OCI-LY3 (cell line): ENCODE measurements around the gene CAMKK1.

ENCODE experiments used
- H2AFZ ChIP-seq: fragments of 200-600, 300-600 bp; shearing (Covaris generic); 2 replicates; pipeline ENCODE4 v1.6.0; 2014; ENCODE audit warnings: antibody characterized with exemption, low read depth, low read length
- H3K27ac ChIP-seq: fragments of 200-600, 300-600 bp; sonication (generic); 2 replicates; pipeline ENCODE4 v1.5.1; 2014; ENCODE audit warnings: mild to moderate bottlenecking, low read length, moderate library complexity, mixed read lengths
- H3K27me3 ChIP-seq: fragments of 200-600, 300-600 bp; sonication (generic); 2 replicates; pipeline ENCODE4 v1.6.1; 2014; ENCODE audit warnings: low read depth, low read length, mixed read lengths
- H3K36me3 ChIP-seq: fragments of 200-600, 300-600 bp; sonication (generic); replicated peaks from 2 replicates; pipeline ENCODE3; 2014; ENCODE audit warnings: low read depth, low read length, mixed read lengths
- H3K4me1 ChIP-seq: fragments of 300-600, 200-600 bp; sonication (generic); 2 replicates; pipeline ENCODE4 v1.6.1; 2014; ENCODE audit warnings: low read length, mixed read lengths
- H3K4me2 ChIP-seq: fragments of 200-600, 300-600 bp; sonication (generic); 2 replicates; pipeline ENCODE4 v1.6.1; 2014; ENCODE audit warnings: low read length, mixed read lengths
- H3K4me3 ChIP-seq: fragments of 300-600, 200-600 bp; sonication (generic); 2 replicates; pipeline ENCODE4 v1.5.1; 2014; ENCODE audit warnings: antibody characterized with exemption, mild to moderate bottlenecking, low read length, moderate library complexity
- H3K79me2 ChIP-seq: fragments of 300-600, 200-600 bp; shearing (Covaris generic); 2 replicates; pipeline ENCODE4 v1.6.1; 2014; ENCODE audit warnings: mild to moderate bottlenecking, low read length, mixed read lengths
- H3K9ac ChIP-seq: fragments of 300-600, 200-600 bp; shearing (Covaris generic); 2 replicates; pipeline ENCODE4 v1.6.0; 2014; ENCODE audit warnings: mild to moderate bottlenecking, low read length, moderate library complexity
- H3K9me3 ChIP-seq: fragments of 200-600, 300-600 bp; shearing (Covaris generic); 2 replicates; pipeline ENCODE4 v1.6.1; 2014; ENCODE audit warnings: low read length, mixed read lengths; ENCODE audit not compliant: insufficient read depth
- H4K20me1 ChIP-seq: fragments of 200-600, 300-600 bp; sonication (generic); 2 replicates; pipeline ENCODE4 v1.6.1; 2016; ENCODE audit warnings: low read length, mixed read lengths; ENCODE audit not compliant: insufficient read depth
- CTCF ChIP-seq: fragments of 200-600, 300-600 bp; sonication (generic); IDR thresholded peaks from 2 replicates; pipeline ENCODE4 v1.5.1; 2014; ENCODE audit warnings: antibody characterized with exemption, low read length, low read depth
- EZH2phosphoT487 ChIP-seq: fragments of 200-600 bp; shearing (Covaris generic); IDR thresholded peaks from 2 replicates; pipeline ENCODE4 v1.6.1; 2018; ENCODE audit warnings: antibody characterized with exemption, mixed run types, low read depth

The CAMKK1 gene

GRCh38 chr17:3870871-3871306 is 22.0 kb downstream of the CAMKK1 start:
- Histone ChIP-seq H3K79me2 (no peaks in the 10 kb centered on the region), H3K27me3 (no peaks in the 10 kb centered on the region), H3K9me3 (no peaks in the 10 kb centered on the region), H3K4me2 (no peak overlapping the region), H3K27ac (no peak overlapping the region), H2AFZ (no peak overlapping the region), H3K4me3 (no peak overlapping the region), H4K20me1 (no peaks in the 10 kb centered on the region), H3K9ac (no peak overlapping the region), H3K36me3 (no peaks in the 10 kb centered on the region), H3K4me1 (peaks cover 13% of the 10 kb centered on the region)
- TF ChIP-seq EZH2phosphoT487 (no peak), CTCF (no peak)

- Histone ChIP-seq H3K79me2 (no peaks in the 10 kb centered on the region), H3K4me2 (peak overlapping the region; percentile 59), H4K20me1 (no peaks in the 10 kb centered on the region), H3K36me3 (no peaks in the 10 kb centered on the region), H3K4me3 (peak overlapping the region; percentile 32; the same call in 1 of the 2 replicates), H3K4me1 (peaks cover 13% of the 10 kb centered on the region), H3K27ac (peak overlapping the region; percentile 40; the same call in 1 of the 2 replicates), H3K9ac (peak overlapping the region; percentile 29; the same call in 1 of the 2 replicates), H2AFZ (peak overlapping the region; percentile 91), H3K27me3 (no peaks in the 10 kb centered on the region), H3K9me3 (no peaks in the 10 kb centered on the region)
- TF ChIP-seq EZH2phosphoT487 (no peak), CTCF (no peak)
Measured at GRCh38 chr17:3867606-3868005, 25.2 kb downstream of the CAMKK1 start.

GRCh38 chr17:3867106-3867505 is 25.7 kb downstream of the CAMKK1 start:
- no peaks in the 10 kb centered on the region for H4K20me1 ChIP-seq
- peak overlapping the region; percentile 40; the same call in 1 of the 2 replicates for H3K27ac ChIP-seq
- no peaks in the 10 kb centered on the region for H3K79me2 ChIP-seq
- peak overlapping the region; percentile 59 for H3K4me2 ChIP-seq
- H3K4me3 ChIP-seq = peak overlapping the region; percentile 32; the same call in 1 of the 2 replicates
- H3K27me3 ChIP-seq = no peaks in the 10 kb centered on the region
- H3K36me3 ChIP-seq = no peaks in the 10 kb centered on the region
- peak overlapping the region; percentile 91 for H2AFZ ChIP-seq
- peaks cover 13% of the 10 kb centered on the region for H3K4me1 ChIP-seq
- H3K9me3 ChIP-seq = no peaks in the 10 kb centered on the region
- peak overlapping the region; percentile 29; the same call in 1 of the 2 replicates for H3K9ac ChIP-seq
- TF ChIP-seq CTCF (no peak), EZH2phosphoT487 (no peak)

- Histone ChIP-seq H3K27ac (no peak overlapping the region), H2AFZ (no peak overlapping the region)
Measured at GRCh38 chr17:3866276-3866675, 26.6 kb downstream of the CAMKK1 start.

More at GRCh38 chr17:3866276-3866675, 26.6 kb downstream of the CAMKK1 start:
- Histone ChIP-seq H3K36me3 (no peaks in the 10 kb centered on the region), H3K9ac (no peak overlapping the region), H3K4me2 (no peak overlapping the region), H3K27me3 (no peaks in the 10 kb centered on the region), H3K9me3 (no peaks in the 10 kb centered on the region), H3K4me1 (peaks cover 13% of the 10 kb centered on the region), H3K79me2 (no peaks in the 10 kb centered on the region), H3K4me3 (no peak overlapping the region), H4K20me1 (no peaks in the 10 kb centered on the region)
- no peak for TF ChIP-seq CTCF
- TF ChIP-seq EZH2phosphoT487 = no peak
